NCI-H345 (cell line): ENCODE data around the gene PRKCD.

ENCODE experiments used
- DNase-seq: peaks from one replicate; lab custom pipeline; 2025; lab: John Stamatoyannopoulos, UW

The PRKCD gene

GRCh38 chr3:53217175-53217574 is 56.2 kb downstream of the PRKCD start:
- no peak for DNase-seq

- no peak for DNase-seq
Observed at GRCh38 chr3:53218131-53218530, 57.1 kb downstream of the PRKCD start.

- peak; percentile 68 for DNase-seq
Observed at GRCh38 chr3:53219895-53220483, 59.0 kb downstream of the PRKCD start.

- no peak for DNase-seq
Observed at GRCh38 chr3:53221345-53221744, 60.3 kb downstream of the PRKCD start.

- no peak for DNase-seq
Observed at GRCh38 chr3:53221827-53222182, 60.8 kb downstream of the PRKCD start.

GRCh38 chr3:53222183-53222901 is 61.3 kb downstream of the PRKCD start:
- no peak for DNase-seq

GRCh38 chr3:53223025-53223424 is 62.0 kb downstream of the PRKCD start:
- DNase-seq, result no peak

GRCh38 chr3:53223541-53223966 is 62.5 kb downstream of the PRKCD start:
- DNase-seq, result no peak

- DNase-seq, result no peak
Observed at GRCh38 chr3:53224026-53224425, 63.0 kb downstream of the PRKCD start.

- DNase-seq, result no peak
Observed at GRCh38 chr3:53224536-53224935, 63.5 kb downstream of the PRKCD start.

- DNase-seq, result no peak
Observed at GRCh38 chr3:53225181-53225580, 64.2 kb downstream of the PRKCD start.

GRCh38 chr3:53225651-53226050 is 64.6 kb downstream of the PRKCD start:
- DNase-seq, result no peak

GRCh38 chr3:53226142-53226840 is 65.3 kb downstream of the PRKCD start:
- no peak for DNase-seq

GRCh38 chr3:53226841-53227407 is 65.9 kb downstream of the PRKCD start:
- no peak for DNase-seq

GRCh38 chr3:53227993-53228885 is 67.2 kb downstream of the PRKCD start:
- no peak for DNase-seq

GRCh38 chr3:53229171-53229570 is 68.2 kb downstream of the PRKCD start:
- DNase-seq, result no peak

GRCh38 chr3:53229606-53230005 is 68.6 kb downstream of the PRKCD start:
- DNase-seq, result no peak

GRCh38 chr3:53230041-53230621 is 69.1 kb downstream of the PRKCD start:
- no peak for DNase-seq

- DNase-seq, result no peak
Observed at GRCh38 chr3:53230789-53231188, 69.8 kb downstream of the PRKCD start.

- DNase-seq, result no peak
Observed at GRCh38 chr3:53231532-53232511, 70.8 kb downstream of the PRKCD start.
